Mucosa of rectum (tissue), 2 donors: ENCODE measurements around the gene CSN3.

Source experiments
- H3K27ac ChIP-seq, 2 donors: one replicate each; pipeline ENCODE4 v1.7.0; 2013; ENCODE audit warnings: inconsistent platforms in 2 of 2, low read depth in 2 of 2, low read length in 2 of 2
- H3K27me3 ChIP-seq, 2 donors: one replicate each; pipeline ENCODE4 v1.7.0; 2013; ENCODE audit warnings: low read length in 2 of 2; ENCODE audit not compliant: control insufficient read depth in 2 of 2, insufficient read depth in 2 of 2
- H3K36me3 ChIP-seq, 2 donors: one replicate each; pipeline ENCODE4 v1.7.0; 2013; ENCODE audit warnings: low read length in 2 of 2; ENCODE audit not compliant: control insufficient read depth in 2 of 2, insufficient read depth in 2 of 2
- H3K4me1 ChIP-seq, 2 donors: one replicate each; pipeline ENCODE4 v1.7.0; 2013; ENCODE audit warnings: low read length in 2 of 2, mild to moderate bottlenecking in 1 of 2; ENCODE audit not compliant: control insufficient read depth in 2 of 2, insufficient read depth in 2 of 2
- H3K4me3 ChIP-seq, 2 donors: one replicate each; pipeline ENCODE4 v1.7.0; 2013; ENCODE audit warnings: low read length in 2 of 2
- H3K9ac ChIP-seq, 2 donors: one replicate each; pipeline ENCODE4 v1.7.0; 2013; ENCODE audit warnings: low read length in 2 of 2, low read depth in 1 of 2, mild to moderate bottlenecking in 1 of 2
- H3K9me3 ChIP-seq, 2 donors: one replicate each; pipeline ENCODE4 v1.7.0; 2013; ENCODE audit warnings: low read length in 2 of 2; ENCODE audit not compliant: control insufficient read depth in 2 of 2
- donor health status: healthy.
- donor health status: Normal muscosa, but diverticular disease.

The CSN3 gene

GRCh38 chr4:70225824-70226223 is 16.6 kb upstream of the CSN3 start, which contains the start of gene FDCSP:
TSS of gene FDCSP (plus strand) at chr4:70226124. CDS start at chr4:70231195, 5,071 bp downstream.
- Histone ChIP-seq H3K9ac (peak within 1 kb of the TSS in 1 of 2 donors; percentile 14), H3K4me3 (no peak within 1 kb of the TSS), H3K36me3 (no peaks in the 10 kb centered on the region), H3K27ac (no peak within 1 kb of the TSS), H3K9me3 (no peaks in the 10 kb centered on the region), H3K4me1 (no peaks in the 10 kb centered on the region), H3K27me3 (no peaks in the 10 kb centered on the region)

GRCh38 chr4:70236125-70236524 is 6.3 kb upstream of the CSN3 start:
- Histone ChIP-seq H3K4me3 (no peak overlapping the region), H3K36me3 (no peaks in the 10 kb centered on the region), H3K4me1 (no peaks in the 10 kb centered on the region), H3K9me3 (no peaks in the 10 kb centered on the region), H3K9ac (no peak overlapping the region), H3K27ac (no peak overlapping the region), H3K27me3 (no peaks in the 10 kb centered on the region)

DNA sequence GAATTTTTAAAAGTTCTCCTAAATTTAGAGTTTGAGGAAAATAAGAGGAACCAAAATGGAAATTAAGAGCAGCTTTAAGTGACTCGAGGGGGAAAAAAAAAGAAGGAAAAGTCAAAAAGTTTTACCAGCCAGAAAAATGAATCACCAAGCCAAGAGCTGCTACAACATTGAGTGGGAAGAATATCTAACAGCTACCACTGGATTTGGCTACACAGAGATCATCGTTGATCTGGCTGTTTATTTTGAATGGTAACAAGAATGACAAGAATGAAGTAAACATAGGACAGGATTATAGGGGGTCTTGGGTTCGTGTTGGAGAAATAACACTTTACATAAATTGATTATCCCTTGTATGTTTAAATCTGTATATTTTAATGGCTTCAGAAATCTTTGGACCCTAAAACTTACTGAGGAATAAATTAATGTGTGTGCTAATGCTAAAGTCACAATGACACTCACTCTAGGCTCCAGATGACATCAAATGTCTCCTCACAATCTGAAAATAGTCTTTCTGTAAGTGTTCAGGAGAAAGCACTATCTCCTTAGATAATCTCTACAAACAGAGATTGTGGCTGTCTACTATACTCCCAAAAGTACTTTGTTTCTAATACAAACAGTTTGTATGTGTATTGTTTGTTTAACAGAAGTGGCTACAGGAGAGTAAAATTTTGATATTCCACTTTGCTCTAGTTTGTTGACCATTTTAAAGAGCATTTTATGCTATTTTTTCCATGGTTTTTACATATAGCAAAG is 3.1 kb upstream of the CSN3 start:
- H3K4me1 ChIP-seq = no peaks in the 10 kb centered on the region
- H3K27ac ChIP-seq = no peak overlapping the region
- no peaks in the 10 kb centered on the region for H3K36me3 ChIP-seq
- no peaks in the 10 kb centered on the region for H3K27me3 ChIP-seq
- no peak overlapping the region for H3K9ac ChIP-seq
- H3K4me3 ChIP-seq = no peak overlapping the region
- no peaks in the 10 kb centered on the region for H3K9me3 ChIP-seq

DNA sequence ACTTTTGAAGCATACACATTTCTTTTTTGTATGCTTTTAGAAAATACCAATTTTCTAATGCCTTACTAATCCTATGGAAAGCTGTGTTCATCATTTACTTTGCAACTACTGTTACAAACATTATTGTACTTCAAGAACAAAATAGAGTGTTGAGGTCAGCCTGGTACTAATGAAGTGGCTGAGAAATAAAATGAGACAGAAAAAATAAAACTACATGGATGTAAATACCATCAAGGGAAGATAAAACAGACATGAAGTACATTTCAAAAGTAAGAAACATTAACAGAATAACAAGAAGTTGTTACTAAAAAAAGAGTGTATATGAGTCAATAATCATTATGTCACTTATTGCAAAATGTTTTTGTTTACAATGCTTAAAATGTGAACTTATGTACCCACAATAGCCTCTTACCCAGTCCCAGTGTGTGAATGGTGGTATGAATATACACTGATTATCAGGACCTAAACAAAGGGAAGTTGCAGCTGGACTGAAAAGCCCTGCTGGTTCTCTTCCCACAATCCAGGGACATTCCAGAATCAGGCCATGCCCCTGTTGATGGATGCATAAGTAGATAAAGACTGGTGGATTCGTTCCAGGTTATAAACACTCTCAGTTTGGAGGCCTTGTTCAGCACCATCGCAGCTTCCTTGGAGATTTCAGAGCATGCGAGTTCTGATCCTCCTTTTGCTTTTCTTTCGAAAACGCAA is 2.4 kb upstream of the CSN3 start:
- no peaks in the 10 kb centered on the region for H3K9me3 ChIP-seq
- H3K27ac ChIP-seq = no peak overlapping the region
- H3K36me3 ChIP-seq = no peaks in the 10 kb centered on the region
- no peak overlapping the region for H3K4me3 ChIP-seq
- no peaks in the 10 kb centered on the region for H3K4me1 ChIP-seq
- H3K27me3 ChIP-seq = no peaks in the 10 kb centered on the region
- no peak overlapping the region for H3K9ac ChIP-seq

GRCh38 chr4:70243091-70243490 is 694 bp downstream of the CSN3 start:
- no peaks in the 10 kb centered on the region for H3K4me1 ChIP-seq
- H3K4me3 ChIP-seq = no peak overlapping the region
- no peaks in the 10 kb centered on the region for H3K36me3 ChIP-seq

GRCh38 chr4:70251250-70251944 is 9.0 kb downstream of the CSN3 start:
- H3K4me3 ChIP-seq = no peak overlapping the region
- H3K4me1 ChIP-seq = no peaks in the 10 kb centered on the region
- H3K36me3 ChIP-seq = no peaks in the 10 kb centered on the region
- H3K27ac ChIP-seq = no peak overlapping the region
- no peaks in the 10 kb centered on the region for H3K27me3 ChIP-seq
- no peaks in the 10 kb centered on the region for H3K9me3 ChIP-seq
- no peak overlapping the region for H3K9ac ChIP-seq

More at GRCh38 chr4:70243091-70243490, 694 bp downstream of the CSN3 start:
- Histone ChIP-seq H3K9ac (no peak overlapping the region), H3K27ac (no peak overlapping the region), H3K27me3 (no peaks in the 10 kb centered on the region), H3K9me3 (no peaks in the 10 kb centered on the region)

DNA sequence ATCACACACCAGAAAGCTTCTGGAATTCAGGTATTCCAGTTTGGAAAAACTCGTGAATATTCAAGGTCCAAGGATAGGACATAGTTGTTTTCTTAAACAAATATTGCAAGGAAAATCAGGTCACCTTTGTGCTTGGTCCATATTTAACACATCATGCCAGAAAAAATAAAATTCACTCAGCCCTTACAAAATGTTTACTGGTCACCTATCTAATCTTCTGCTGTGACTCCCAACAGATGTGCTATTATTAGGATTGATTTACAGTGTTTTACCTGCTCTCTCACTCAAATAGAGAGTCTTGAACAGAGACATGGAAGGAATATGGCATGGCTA is 9.5 kb downstream of the CSN3 start:
- H3K27ac ChIP-seq = no peak overlapping the region
- H3K9me3 ChIP-seq = no peaks in the 10 kb centered on the region
- H3K36me3 ChIP-seq = no peaks in the 10 kb centered on the region
- no peaks in the 10 kb centered on the region for H3K27me3 ChIP-seq
- H3K9ac ChIP-seq = no peak overlapping the region
- no peaks in the 10 kb centered on the region for H3K4me1 ChIP-seq
- no peak overlapping the region for H3K4me3 ChIP-seq

GRCh38 chr4:70269674-70270073 is 27.3 kb downstream of the CSN3 start:
- Histone ChIP-seq H3K4me3 (no peak overlapping the region), H3K27ac (no peak overlapping the region), H3K36me3 (no peaks in the 10 kb centered on the region), H3K9ac (no peak overlapping the region), H3K4me1 (no peaks in the 10 kb centered on the region), H3K27me3 (no peaks in the 10 kb centered on the region), H3K9me3 (no peaks in the 10 kb centered on the region)

DNA sequence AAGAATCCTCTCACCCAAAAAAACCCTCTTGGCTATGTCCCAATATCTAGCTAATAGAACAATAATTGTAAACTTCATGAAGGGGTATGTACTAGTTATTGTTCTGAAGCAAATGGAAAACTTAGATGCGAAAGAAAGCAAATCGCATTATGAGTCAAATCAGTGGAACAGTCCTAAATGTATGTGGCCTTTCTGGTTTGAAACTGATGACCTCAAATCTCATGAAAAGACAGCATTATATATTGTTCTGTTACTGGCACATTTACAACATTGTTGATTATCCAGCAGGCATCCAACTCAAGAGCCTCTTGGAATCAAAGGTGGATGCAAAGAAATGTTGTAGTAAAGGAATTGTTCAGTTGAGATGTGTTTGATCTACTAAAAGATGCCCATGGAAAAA is 34.7 kb downstream of the CSN3 start:
- Histone ChIP-seq H3K4me3 (no peak overlapping the region), H3K9ac (no peak overlapping the region), H3K27ac (no peak overlapping the region), H3K4me1 (no peaks in the 10 kb centered on the region), H3K27me3 (no peaks in the 10 kb centered on the region), H3K9me3 (no peaks in the 10 kb centered on the region), H3K36me3 (no peaks in the 10 kb centered on the region)

GRCh38 chr4:70280567-70280966 is 38.2 kb downstream of the CSN3 start:
- no peaks in the 10 kb centered on the region for H3K4me1 ChIP-seq
- H3K36me3 ChIP-seq = no peaks in the 10 kb centered on the region
- H3K4me3 ChIP-seq = no peak overlapping the region
- H3K27ac ChIP-seq = no peak overlapping the region
- no peak overlapping the region for H3K9ac ChIP-seq
- H3K9me3 ChIP-seq = no peaks in the 10 kb centered on the region
- no peaks in the 10 kb centered on the region for H3K27me3 ChIP-seq
